ENCODE results near the gene TMEM258. TPM values are rescaled to one million over a fixed set of nuclear protein-coding genes. Genes with fewer than 3 reads are reported as not detected.

The TMEM258 gene
- total RNA-seq (2013; cell fraction: nucleolus; rRNA removed), result 43.6 and 56.9 TPM in 2 replicates
- total RNA-seq (2014; rRNA removed) (233 and 251 TPM in 2 replicates), total RNA-seq (2014; rRNA removed; fragmentation: Illumina TruSeq; extraction: Trizol) (202 and 218 TPM in 2 replicates), total RNA-seq (2021) (157 and 160 TPM in 2 replicates), polyA plus RNA-seq (2011; rRNA removed) (373 and 532 TPM in 2 replicates), polyA plus RNA-seq (2014; fragmentation: Illumina TruSeq; extraction: Trizol) (167 and 194 TPM in 2 replicates), polyA plus RNA-seq (2014; fragmentation: Nextera tagmentation; extraction: Ambion mirVana) (100 to 1,000 TPM; 800 to 840 TPM), polyA plus RNA-seq (2014; rRNA removed) (252 and 261 TPM in 2 replicates), polyA plus RNA-seq (2016; fragmentation: Nextera tagmentation; extraction: Ambion mirVana) (100 to 1,000 TPM; 390 to 393 TPM), polyA minus RNA-seq (2011; rRNA and poly(A)+ RNA removed) (208 and 236 TPM in 2 replicates), Bru-seq, nascent RNA (percentile 93 among the genes with signal in this experiment), BruChase-seq, experiment 1, labeled RNA remaining after a 6-hour chase (percentile 81 among the genes with signal in this experiment), BruChase-seq, experiment 2, labeled RNA remaining after a 2-hour chase (percentile 81 among the genes with signal in this experiment)
- 130 TPM for polyA plus RNA-seq (2011; ENCODE audit: low read depth)
- 536 and 608 TPM in 2 replicates for polyA plus RNA-seq (2011; cell fraction: cytosol; rRNA removed)
- polyA plus RNA-seq (2011; cell fraction: nucleus; rRNA removed), result 121 and 202 TPM in 2 replicates
- 400 and 645 TPM in 2 replicates for polyA plus RNA-seq (2012)
- 78.8 and 105 TPM in 2 replicates for polyA minus RNA-seq (2011; cell fraction: cytosol; rRNA and poly(A)+ RNA removed)
- polyA minus RNA-seq (2011; cell fraction: nucleus; rRNA and poly(A)+ RNA removed), result 58.0 and 65.3 TPM in 2 replicates
- long read RNA-seq, experiment 1, transcript TMEM258-204 (4 exons, 575 nt), result major isoform, 132 of 145 reads
- long read RNA-seq, experiment 1, partial matches to known transcripts, result 8 of 145 reads
- long read RNA-seq, experiment 1, other reads (novel, unspliced or antisense), result 3 of 145 reads
- long read RNA-seq, experiment 2, transcript TMEM258-204 (4 exons, 575 nt), result major isoform, 144 of 159 reads
- long read RNA-seq, experiment 2, partial matches to known transcripts, result 2 of 159 reads
- long read RNA-seq, experiment 2, other reads (novel, unspliced or antisense), result 6 of 159 reads

GRCh38 chr11:61792310-61793082 lies at the start of gene TMEM258, which contains the start of gene FEN1:
Gene TMEM258, minus strand, starts transcription at chr11:61792599. Its CDS starts 41 bp downstream, at chr11:61792558.
Gene FEN1, plus strand, starts transcription at chr11:61792911. Its CDS starts 2,451 bp downstream, at chr11:61795362.
- intact Hi-C loops (cut with micrococcal nuclease; ENCODE audit: unreplicated experiment), result loop anchor here (1.0 to 2.0 kb wide), 2 partner anchors 23 to 42 kb away; no protein-coding TSS in a partner anchor
- BruUV-seq (replicated peaks), result no TSS peak
- DNase-seq (ENCODE audit: low read depth, low spot score), result peak; percentile 76
- WGBS (ENCODE audit: insufficient coverage, insufficient replicate concordance, low lambda C conversion rate, missing lambda C conversion rate), result under 1% methylated on average over 61 of the region's 61 CpGs
- no peaks in the 10 kb centered on the region for H3K27me3 ChIP-seq (replicated peaks in 1 of 2; ENCODE audit: control insufficient read depth in 2 of 2, insufficient read depth in 2 of 2, low read length in 1 of 2)
- ChIA-PET CTCF (interaction anchor here (0.9 to 12.7 kb wide), 18 partner anchors 18 to 316 kb away, joined by 3 to 200 read pairs (median 6); partner anchors contain the start of gene BEST1), SMC1A (ENCODE audit: uncharacterized antibody, unreplicated experiment) (interaction anchor here (1.1 to 8.3 kb wide), 10 partner anchors 15 to 316 kb away, joined by 3 to 91 read pairs (median 4); partner anchors contain the start of gene FADS3), RAD21 (ENCODE audit: unreplicated experiment) (interaction anchor here (1.1 to 4.5 kb wide), 13 partner anchors 9 to 320 kb away, joined by 3 to 32 read pairs (median 4); no protein-coding TSS in a partner anchor), POLR2A (interaction anchor here (0.8 to 6.7 kb wide), 13 partner anchors 9 to 295 kb away, joined by 3 to 60 read pairs (median 3); partner anchors contain the start of genes FADS1 and MYRF)
- no peaks in the 10 kb centered on the region; the same call in 1 of the 2 replicates for H3K4me1 ChIP-seq (ENCODE audit: control insufficient read depth, insufficient read depth, low read length)
- peak; percentile 85 for FAIRE-seq
- no peaks in the 10 kb centered on the region for H4K20me1 ChIP-seq (ENCODE audit: control insufficient read depth, insufficient read depth)
- ATAC-seq, result peak; percentile 92
- H3K27ac ChIP-seq (ENCODE audit: control insufficient read depth, insufficient read depth), result peak within 1 kb of the TSS; percentile 100
- peak within 1 kb of the TSS; percentile 98 for H3K4me3 ChIP-seq
- peak within 1 kb of the TSS; percentile 83 for H3K4me2 ChIP-seq (ENCODE audit: control insufficient read depth, insufficient read depth)
- peak within 1 kb of the TSS; percentile 99 for H2AFZ ChIP-seq (ENCODE audit: control insufficient read depth, low read depth, low read length)
- no peaks in the 10 kb centered on the region for H3K9me3 ChIP-seq (replicated peaks; ENCODE audit: control insufficient read depth, insufficient read depth, low read length)
- H3K36me3 ChIP-seq (ENCODE audit: control insufficient read depth in 2 of 2, insufficient read depth in 2 of 2, low read length in 1 of 2), result peaks cover 20 to 21% of the 10 kb centered on the region in 2 experiments; a peak in 3 of 4 replicates
- peaks cover 73% of the 10 kb centered on the region for H3K79me2 ChIP-seq (ENCODE audit: control insufficient read depth, insufficient read depth, low read length)
- H3K9ac ChIP-seq (ENCODE audit: control insufficient read depth, insufficient read depth, low read length), result peak within 1 kb of the TSS; percentile 100
- in situ Hi-C loops (cut with MboI), result no loop called here
- TF ChIP-seq CBX5 (IDR thresholded peaks at IDR 0.05; ENCODE audit: low read depth), result no peak
- no peak for TF ChIP-seq KAT2A (conservative IDR thresholded peaks at IDR 0.05; ENCODE audit: control insufficient read depth, low read depth, low read length)
- TF ChIP-seq CREB1 (IDR thresholded peaks at IDR 0.05; ENCODE audit: low read depth), result peak; percentile 76
- peak; percentile 71 for TF ChIP-seq SMAD1 (IDR thresholded peaks at IDR 0.05; ENCODE audit: low read depth, partially characterized antibody)
- no peak for TF ChIP-seq HDAC2 (IDR thresholded peaks at IDR 0.05)
- peak; percentile 79; the same call in 1 of the 2 replicates for TF ChIP-seq NBN (IDR thresholded peaks at IDR 0.05)
- TF ChIP-seq, protein P1, sequence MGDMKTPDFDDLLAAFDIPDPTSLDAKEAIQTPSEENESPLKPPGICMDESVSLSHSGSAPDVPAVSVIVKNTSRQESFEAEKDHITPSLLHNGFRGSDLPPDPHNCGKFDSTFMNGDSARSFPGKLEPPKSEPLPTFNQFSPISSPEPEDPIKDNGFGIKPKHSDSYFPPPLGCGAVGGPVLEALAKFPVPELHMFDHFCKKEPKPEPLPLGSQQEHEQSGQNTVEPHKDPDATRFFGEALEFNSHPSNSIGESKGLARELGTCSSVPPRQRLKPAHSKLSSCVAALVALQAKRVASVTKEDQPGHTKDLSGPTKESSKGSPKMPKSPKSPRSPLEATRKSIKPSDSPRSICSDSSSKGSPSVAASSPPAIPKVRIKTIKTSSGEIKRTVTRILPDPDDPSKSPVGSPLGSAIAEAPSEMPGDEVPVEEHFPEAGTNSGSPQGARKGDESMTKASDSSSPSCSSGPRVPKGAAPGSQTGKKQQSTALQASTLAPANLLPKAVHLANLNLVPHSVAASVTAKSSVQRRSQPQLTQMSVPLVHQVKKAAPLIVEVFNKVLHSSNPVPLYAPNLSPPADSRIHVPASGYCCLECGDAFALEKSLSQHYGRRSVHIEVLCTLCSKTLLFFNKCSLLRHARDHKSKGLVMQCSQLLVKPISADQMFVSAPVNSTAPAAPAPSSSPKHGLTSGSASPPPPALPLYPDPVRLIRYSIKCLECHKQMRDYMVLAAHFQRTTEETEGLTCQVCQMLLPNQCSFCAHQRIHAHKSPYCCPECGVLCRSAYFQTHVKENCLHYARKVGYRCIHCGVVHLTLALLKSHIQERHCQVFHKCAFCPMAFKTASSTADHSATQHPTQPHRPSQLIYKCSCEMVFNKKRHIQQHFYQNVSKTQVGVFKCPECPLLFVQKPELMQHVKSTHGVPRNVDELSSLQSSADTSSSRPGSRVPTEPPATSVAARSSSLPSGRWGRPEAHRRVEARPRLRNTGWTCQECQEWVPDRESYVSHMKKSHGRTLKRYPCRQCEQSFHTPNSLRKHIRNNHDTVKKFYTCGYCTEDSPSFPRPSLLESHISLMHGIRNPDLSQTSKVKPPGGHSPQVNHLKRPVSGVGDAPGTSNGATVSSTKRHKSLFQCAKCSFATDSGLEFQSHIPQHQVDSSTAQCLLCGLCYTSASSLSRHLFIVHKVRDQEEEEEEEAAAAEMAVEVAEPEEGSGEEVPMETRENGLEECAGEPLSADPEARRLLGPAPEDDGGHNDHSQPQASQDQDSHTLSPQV (IDR thresholded peaks at IDR 0.05), result no peak
- no peak for TF ChIP-seq JUND (IDR thresholded peaks at IDR 0.05; ENCODE audit: low read depth, low read length)
- TF ChIP-seq ATF2 (IDR thresholded peaks at IDR 0.05; ENCODE audit: low read length), result no peak

All from GM12878 (cell line).